ENCODE measurements around the gene ATOSB. TPM values are rescaled to one million over a fixed set of nuclear protein-coding genes. Genes with fewer than 3 reads are reported as not detected.
A peak's percentile ranks its signal among the peaks of the same experiment; 100 is the strongest.

Gene ATOSB
- total and polyA plus RNA-seq, 9 donors = 2.5 to 12.2 (median 7.1) TPM

GRCh38 chr9:35114840-35115628, 628 bp downstream of the ATOSB start:
- no peaks in the 10 kb centered on the region for H3K9me3 ChIP-seq
- TF ChIP-seq, protein P1, sequence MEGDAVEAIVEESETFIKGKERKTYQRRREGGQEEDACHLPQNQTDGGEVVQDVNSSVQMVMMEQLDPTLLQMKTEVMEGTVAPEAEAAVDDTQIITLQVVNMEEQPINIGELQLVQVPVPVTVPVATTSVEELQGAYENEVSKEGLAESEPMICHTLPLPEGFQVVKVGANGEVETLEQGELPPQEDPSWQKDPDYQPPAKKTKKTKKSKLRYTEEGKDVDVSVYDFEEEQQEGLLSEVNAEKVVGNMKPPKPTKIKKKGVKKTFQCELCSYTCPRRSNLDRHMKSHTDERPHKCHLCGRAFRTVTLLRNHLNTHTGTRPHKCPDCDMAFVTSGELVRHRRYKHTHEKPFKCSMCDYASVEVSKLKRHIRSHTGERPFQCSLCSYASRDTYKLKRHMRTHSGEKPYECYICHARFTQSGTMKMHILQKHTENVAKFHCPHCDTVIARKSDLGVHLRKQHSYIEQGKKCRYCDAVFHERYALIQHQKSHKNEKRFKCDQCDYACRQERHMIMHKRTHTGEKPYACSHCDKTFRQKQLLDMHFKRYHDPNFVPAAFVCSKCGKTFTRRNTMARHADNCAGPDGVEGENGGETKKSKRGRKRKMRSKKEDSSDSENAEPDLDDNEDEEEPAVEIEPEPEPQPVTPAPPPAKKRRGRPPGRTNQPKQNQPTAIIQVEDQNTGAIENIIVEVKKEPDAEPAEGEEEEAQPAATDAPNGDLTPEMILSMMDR (IDR thresholded peaks at IDR 0.05) = no peak
- TF ChIP-seq EP300 (IDR thresholded peaks at IDR 0.05) (no peak), POLR2A (IDR thresholded peaks at IDR 0.05) (no peak)
- intact Hi-C loops (cut with DNase I) = loop anchor here (2.0 to 10.0 kb wide), 9 partner anchors 43 to 448 kb away; partner anchors contain the start of gene VCP (in 1 of the 4)
- peak overlapping the region; percentile 44 for H3K4me3 ChIP-seq
- H3K27ac ChIP-seq = peak overlapping the region; percentile 73 to 82
- H3K36me3 ChIP-seq = no peaks in the 10 kb centered on the region
- DNase-seq = peak in 4 of 5 donors; percentile 35 to 66 (median 57)
- no peaks in the 10 kb centered on the region for H3K27me3 ChIP-seq
- 7 to 15% (median 7%) methylated on average over 12 of the region's 12 CpGs for WGBS, 3 donors
- peaks cover 18% of the 10 kb centered on the region for H3K4me1 ChIP-seq (ENCODE audit: insufficient read depth)

GRCh38 chr9:35114113-35114839, 1.4 kb downstream of the ATOSB start:
- Histone ChIP-seq H3K27me3 (no peaks in the 10 kb centered on the region), H3K27ac (peak overlapping the region; percentile 73 to 82), H3K4me1 (ENCODE audit: insufficient read depth) (peaks cover 19% of the 10 kb centered on the region), H3K4me3 (peak overlapping the region; percentile 1), H3K9me3 (no peaks in the 10 kb centered on the region), H3K36me3 (no peaks in the 10 kb centered on the region)
- 3 to 5% (median 4%) methylated on average over 5 of the region's 5 CpGs for WGBS, 3 donors
- TF ChIP-seq EP300 (IDR thresholded peaks at IDR 0.05) (no peak), POLR2A (IDR thresholded peaks at IDR 0.05) (no peak)
- TF ChIP-seq, protein P1 (IDR thresholded peaks at IDR 0.05) = no peak
- peak; percentile 64 to 80 (median 67) for DNase-seq
- intact Hi-C loops (cut with DNase I) = loop anchor here in 2 of 4 donors (2.0 to 10.0 kb wide), 5 partner anchors 42 to 449 kb away; partner anchors contain the start of gene VCP (in 1 of the 2)

DNA sequence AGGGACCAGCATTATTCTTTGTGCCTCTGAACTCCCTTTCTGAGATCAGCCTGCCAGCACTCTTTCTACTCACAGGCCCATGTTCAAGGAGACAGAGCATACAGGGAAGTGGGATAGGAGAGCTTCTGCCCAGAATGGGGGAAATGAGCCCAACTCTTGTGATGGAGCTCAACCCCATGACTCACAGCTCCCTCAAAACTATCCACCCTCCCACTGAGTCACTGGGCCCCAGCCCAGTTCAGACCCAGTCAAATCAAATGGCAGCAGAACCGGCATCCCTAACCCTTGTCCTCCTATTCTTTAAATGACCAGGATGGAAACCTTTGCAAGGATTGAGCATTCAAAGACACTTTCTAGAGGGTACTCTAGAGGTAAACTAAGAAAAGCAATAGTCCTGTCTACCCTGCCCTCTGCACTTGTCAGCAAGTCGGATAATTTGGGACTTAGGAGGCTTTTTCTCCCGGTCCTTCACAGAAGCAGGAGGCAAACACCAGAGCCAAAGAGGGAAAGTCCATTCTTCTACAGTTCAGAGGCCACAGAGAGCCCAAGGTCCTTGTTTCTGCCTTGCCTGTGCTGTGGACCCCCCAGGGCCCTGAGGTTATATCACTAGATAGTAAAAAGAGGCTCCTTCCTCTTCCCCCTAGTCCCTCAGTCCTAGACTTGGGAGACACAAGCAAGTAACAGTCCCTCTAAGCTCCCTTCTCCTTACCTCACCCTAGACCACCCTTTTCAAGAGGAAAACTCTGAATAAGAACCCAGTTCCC, 3.2 kb downstream of the ATOSB start:
- intact Hi-C loops (cut with DNase I) = loop anchor here in 2 of 4 donors (5.0 to 10.0 kb wide), 4 partner anchors 40 to 372 kb away; partner anchors contain the start of gene VCP (in 1 of the 2)
- H3K4me3 ChIP-seq = no peak overlapping the region
- no peak for DNase-seq

More for the DNA sequence above, 3.2 kb downstream of the ATOSB start:
- no peaks in the 10 kb centered on the region for H3K27me3 ChIP-seq
- peak overlapping the region; percentile 50 to 77 for H3K27ac ChIP-seq
- TF ChIP-seq EP300 (IDR thresholded peaks at IDR 0.05) = no peak
- TF ChIP-seq POLR2A (IDR thresholded peaks at IDR 0.05) = no peak
- TF ChIP-seq, protein P1 (IDR thresholded peaks at IDR 0.05) = no peak
- no peaks in the 10 kb centered on the region for H3K36me3 ChIP-seq
- 58 to 74% (median 59%) methylated on average over 3 of the region's 3 CpGs for WGBS, 3 donors
- H3K4me1 ChIP-seq (ENCODE audit: insufficient read depth) = peaks cover 19% of the 10 kb centered on the region
- no peaks in the 10 kb centered on the region for H3K9me3 ChIP-seq

Measured in ovary (tissue), 9 donors.